SK-N-SH treated with all-trans-retinoic acid at 6 μM for 48 hours (cell line): Measurements from ENCODE around the gene NFAT5.

ENCODE experiments used
- ISL1 ChIP-seq: fragments of 250-450 bp; sonication (Bioruptor Pico); IDR thresholded peaks from 2 replicates; pipeline ENCODE4 v2.1.2; 2022; ENCODE audit warnings: mild to moderate bottlenecking, moderate library complexity
- OSR1 ChIP-seq: fragments of 250-450 bp; sonication (Bioruptor Pico); IDR thresholded peaks from 2 replicates; pipeline ENCODE4 v1.8.0; 2022; ENCODE audit warnings: moderate library complexity, mild to moderate bottlenecking, inconsistent platforms
- SNAI2 ChIP-seq: fragments of 250-450 bp; sonication (Bioruptor Pico); IDR thresholded peaks from 2 replicates; pipeline ENCODE4 v1.5.0; 2020; ENCODE audit warnings: mild to moderate bottlenecking, moderate library complexity
- ZNF70 ChIP-seq: fragments of 450-650 bp; formaldehyde crosslinking; IDR thresholded peaks from 2 replicates; pipeline ENCODE4 v1.5.0; 2020; ENCODE audit warnings: mild to moderate bottlenecking, moderate library complexity

- TF ChIP-seq ZNF70 (CRISPR knock-in tag) (no peak), OSR1 (CRISPR knock-in tag) (no peak), ISL1 (CRISPR knock-in tag) (no peak), SNAI2 (CRISPR knock-in tag) (no peak)
Measured at GRCh38 chr16:69542974-69543373, 22.8 kb upstream of the NFAT5 start.
